Stimulated activated CD4-positive, alpha-beta T cell treated with anti-CD3 and anti-CD28 coated beads, Interleukin-1b, Interleukin-23, amount 100 ng/mL, for 1 hour (primary cell): ENCODE data around the gene TFPI.
"Not testable (repeated sequence)": the region's sequence is repeated elsewhere in the genome, so short reads cannot be mapped to it uniquely, and the experiment has no call there.

Experiments used
- DNase-seq, 2 donors: peaks; one replicate each; pipeline ENCODE4 v3.0.0-alpha.2; 2020; ENCODE audit warnings: low read depth in 2 of 2

The TFPI gene

GRCh38 chr2:187528042-187528441 is 26.2 kb downstream of the TFPI start:
- no peak for DNase-seq

GRCh38 chr2:187527262-187527661 is 27.0 kb downstream of the TFPI start:
- no peak for DNase-seq

DNA sequence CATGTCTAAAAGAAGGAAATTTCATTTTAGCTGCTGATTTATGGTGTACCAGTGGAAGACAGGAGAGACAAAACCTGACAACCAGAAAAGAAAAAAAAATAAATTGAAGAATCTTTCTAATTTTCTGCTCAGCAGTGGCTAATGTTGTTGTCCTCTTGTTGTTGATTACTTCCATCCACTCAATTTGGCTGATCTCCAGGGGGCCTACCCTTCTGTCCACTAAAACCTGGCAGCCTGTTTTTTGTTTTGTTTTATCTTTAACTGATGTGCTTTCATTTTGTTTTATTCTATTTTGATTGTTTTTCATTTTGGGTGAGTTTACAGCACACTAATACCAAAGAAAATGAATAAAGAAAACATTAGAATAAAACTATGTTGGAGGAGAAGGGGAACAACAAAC is 27.4 kb downstream of the TFPI start:
- no peak for DNase-seq

GRCh38 chr2:187525163-187525900 is 28.9 kb downstream of the TFPI start:
- no peak for DNase-seq

DNA sequence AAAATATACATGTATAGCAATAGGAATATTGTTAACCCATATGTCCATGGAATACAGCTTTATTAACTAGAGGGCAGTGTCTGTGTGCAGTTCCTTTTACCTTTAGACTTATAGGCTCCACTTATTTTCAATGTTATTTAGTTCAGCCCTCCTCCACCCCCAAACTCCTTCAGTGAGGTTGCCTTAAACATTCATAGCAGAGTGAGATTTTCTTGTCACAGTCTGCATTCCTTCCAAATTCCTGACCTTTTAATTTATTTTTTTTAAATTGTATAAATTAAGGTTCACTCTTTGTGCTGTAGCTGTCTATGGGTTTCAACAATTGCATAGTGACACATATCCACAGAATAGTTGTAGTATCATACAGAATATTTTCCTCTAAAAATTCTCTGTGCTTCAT is 30.9 kb downstream of the TFPI start:
- DNase-seq = no peak

GRCh38 chr2:187520121-187520624 is 34.1 kb downstream of the TFPI start:
- DNase-seq = no peak

DNA sequence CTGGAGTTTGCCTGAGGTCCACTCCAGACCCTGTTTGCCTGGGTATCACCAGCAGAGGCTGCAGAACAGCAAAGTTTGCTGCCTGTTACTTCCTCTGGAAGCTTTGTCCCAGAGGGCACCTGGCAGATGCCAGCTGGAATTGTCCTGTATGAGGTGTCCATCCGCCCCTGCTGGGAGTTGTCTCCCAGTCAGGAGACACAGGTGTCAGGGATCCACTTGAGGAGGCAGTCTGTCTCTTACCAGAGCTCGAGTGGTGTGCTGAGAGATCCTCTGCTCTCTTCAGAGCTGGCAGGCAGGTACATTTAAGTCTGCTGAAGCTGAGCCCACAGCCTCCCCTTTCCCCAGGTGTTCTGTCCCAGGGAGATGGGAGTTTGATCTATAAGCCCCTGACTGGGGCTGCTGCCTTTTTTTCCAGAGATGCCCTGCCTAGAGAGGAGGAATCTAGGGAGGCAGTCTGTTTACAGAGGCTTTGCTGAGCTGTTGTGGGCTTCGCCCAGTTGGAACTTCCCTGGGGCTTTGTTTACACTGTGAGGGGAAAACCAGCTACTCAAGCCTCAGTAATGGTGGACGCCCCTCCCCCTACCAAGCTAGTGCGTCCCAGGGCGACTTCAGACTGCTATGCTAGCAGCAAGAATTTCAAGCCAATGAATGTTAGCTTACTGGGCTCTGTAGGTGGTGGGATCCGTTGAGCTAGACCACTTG is 34.7 kb downstream of the TFPI start:
- DNase-seq = no peak

DNA sequence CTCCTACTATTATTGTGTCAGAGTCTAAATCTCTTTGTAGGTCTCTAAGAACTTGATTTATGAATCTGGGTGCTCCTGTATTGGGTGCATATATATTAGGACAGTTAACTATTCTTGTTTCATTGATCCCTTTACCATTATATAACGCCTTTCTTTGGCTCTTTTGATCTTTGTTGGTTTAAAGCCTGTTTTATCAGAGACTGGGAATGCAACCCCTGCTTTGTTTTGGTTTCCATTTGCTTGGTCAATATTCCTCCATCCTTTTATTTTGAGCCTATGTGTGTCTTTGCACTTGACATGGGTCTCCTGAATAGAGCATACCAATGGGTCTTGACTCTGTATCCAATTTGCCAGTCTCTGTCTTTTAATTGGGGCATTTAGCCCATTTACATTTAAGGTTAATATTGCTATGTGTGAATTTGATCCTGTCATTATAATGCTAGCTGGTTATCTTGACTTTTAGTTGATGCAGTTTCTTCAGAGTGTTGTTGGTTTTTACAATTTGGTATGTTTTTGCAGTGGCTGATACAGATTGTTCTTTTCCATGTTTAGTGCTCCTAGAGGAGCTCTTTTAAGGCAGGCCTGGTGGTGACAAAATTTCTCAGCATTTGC is 36.4 kb downstream of the TFPI start:
- not testable (repeated sequence) for DNase-seq

- not testable (repeated sequence) for DNase-seq
Measured at GRCh38 chr2:187516630-187517510, 37.4 kb downstream of the TFPI start.

DNA sequence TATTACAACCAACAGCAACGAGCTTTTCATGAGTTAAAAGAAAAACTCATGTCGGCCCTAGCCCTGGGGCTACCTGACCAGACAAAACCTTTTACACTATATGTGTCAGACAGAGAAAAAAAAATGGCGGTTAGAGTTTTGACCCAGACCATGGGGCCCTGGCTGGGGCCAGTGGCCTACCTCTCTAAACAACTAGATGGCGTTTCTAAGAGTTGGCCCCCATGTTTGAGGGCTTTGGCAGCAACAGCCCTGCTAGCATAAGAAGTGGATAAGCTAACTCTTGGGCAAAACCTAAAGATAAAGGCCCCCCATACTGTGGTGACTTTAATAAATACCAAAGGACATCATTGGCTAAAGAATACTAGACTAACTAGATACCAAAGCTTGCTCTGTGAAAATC is 39.3 kb downstream of the TFPI start:
- DNase-seq = no peak

- not testable (repeated sequence) for DNase-seq
Measured at GRCh38 chr2:187514235-187514829, 39.9 kb downstream of the TFPI start.

DNA sequence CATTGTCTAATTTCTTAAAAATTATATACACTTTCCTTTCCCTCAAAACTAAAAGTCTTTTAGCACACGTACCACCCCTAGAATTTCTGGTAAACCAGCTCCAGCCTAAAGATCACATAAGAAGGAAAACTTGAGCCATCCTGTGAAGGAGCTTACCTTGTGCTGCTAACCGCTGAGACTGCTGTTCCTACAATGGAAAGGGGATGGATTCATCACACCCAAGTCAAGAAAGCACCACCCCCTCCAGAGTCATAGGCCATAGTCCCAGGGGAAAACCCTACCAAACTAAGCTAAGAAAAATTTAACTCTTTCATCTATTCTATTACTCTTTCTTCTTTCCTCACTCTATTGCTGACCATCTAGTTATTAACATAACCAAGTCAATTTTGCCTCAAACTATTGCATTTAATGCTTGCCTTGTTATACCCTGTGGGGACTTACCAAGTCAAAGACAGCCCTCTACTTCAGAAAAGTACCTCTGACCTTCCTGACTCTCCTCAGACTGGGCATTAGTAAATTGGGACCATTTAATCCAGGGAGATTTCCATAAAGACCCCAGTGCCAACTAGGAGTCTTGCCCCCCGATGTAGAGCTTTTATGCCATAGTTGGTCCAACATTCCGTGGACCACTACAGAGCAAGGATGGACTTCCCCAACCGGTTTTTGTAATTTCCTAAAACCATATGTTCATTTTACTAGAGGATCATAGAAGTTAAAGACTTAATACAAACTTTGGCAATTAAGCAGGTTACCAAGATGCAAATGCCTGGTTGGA is 40.6 kb downstream of the TFPI start:
- not testable (repeated sequence) for DNase-seq

- DNase-seq = no peak
Measured at GRCh38 chr2:187511356-187512315, 42.6 kb downstream of the TFPI start.

- DNase-seq = not testable (repeated sequence)
Measured at GRCh38 chr2:187510419-187511355, 43.5 kb downstream of the TFPI start.

DNA sequence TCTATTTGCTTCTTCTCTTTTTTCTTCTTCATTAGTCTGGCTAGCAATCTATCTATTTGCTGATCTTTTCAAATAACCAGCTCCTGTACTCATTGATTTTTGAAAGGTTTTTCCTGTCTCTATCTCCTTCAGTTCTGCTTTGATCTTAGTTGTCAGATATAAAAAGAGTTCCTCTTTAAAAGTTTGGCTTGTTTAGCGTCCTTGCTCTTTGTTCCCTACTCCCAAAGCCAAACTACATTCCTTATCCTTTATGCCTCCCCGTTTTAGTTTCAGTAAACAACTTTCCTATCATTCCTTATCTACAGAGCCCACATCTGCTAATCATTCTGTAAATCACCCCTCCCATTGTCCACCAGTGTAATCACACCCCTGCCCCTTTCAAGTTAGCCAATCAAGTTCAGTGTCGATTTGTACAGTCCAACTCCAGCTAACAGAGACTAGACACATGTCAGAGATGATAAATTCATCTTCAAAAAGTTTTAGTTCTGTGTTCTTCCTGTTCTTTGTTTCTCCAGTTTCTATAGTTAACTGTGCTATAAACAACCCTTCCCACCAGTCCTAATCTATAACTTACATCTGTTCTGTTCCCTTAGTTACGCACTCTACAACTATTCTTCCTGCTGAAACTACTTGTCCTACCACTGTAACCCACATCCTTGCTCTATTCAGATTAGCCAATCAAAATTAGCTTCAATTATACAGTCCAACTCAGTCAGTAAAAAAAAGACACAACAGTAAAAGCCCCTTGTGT is 44.4 kb downstream of the TFPI start:
- DNase-seq = no peak

DNA sequence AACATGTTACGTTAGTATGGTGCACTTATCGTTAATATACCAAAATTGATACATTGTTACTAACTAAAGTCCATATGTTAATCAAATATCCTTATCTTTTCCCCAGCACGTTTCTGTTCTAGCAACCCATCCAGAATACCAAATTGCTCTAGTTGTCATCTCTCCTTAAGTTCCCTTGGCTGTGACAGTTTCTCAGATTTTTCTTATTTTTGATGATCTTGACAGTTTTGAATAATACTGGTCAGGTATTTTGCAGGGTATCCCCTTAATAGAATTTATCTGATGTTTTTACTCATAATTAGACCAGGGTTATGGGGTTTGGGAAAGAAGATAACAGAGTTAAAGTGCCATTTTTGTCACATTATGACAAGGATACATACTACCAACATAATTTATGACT is 47.8 kb downstream of the TFPI start:
- DNase-seq = no peak

DNA sequence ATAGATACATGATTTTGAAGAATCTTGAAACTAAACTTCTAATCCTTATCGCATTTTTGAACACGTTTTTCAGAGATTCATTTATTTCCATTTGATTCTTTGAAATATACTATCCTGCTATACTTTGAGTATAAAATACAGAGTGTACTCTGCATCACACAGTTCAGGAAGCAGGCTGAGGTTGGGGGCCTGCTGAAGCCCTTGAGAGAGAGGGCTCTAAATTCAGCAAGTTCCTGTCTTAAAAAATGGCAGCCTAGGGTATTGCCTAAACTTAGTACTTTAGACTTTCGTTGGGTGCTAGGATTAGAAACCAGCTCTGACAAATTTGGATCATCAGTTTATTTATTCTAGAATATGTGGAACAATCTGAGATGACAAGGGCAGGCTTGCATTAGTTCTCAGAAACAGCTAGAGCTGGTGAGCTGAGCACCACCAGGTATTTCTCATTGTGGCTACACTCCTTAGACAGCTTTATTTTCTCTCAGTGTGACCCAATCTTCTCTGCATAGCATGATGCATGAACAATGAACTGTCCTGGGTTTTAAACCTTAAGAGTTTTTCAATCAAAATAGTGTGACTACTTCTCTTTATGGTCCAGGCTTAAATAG is 49.1 kb downstream of the TFPI start:
- no peak for DNase-seq
